ENCODE data around the gene GPR62.
A peak's percentile ranks its signal among the peaks of the same experiment; 100 is the strongest.

The GPR62 gene

DNA sequence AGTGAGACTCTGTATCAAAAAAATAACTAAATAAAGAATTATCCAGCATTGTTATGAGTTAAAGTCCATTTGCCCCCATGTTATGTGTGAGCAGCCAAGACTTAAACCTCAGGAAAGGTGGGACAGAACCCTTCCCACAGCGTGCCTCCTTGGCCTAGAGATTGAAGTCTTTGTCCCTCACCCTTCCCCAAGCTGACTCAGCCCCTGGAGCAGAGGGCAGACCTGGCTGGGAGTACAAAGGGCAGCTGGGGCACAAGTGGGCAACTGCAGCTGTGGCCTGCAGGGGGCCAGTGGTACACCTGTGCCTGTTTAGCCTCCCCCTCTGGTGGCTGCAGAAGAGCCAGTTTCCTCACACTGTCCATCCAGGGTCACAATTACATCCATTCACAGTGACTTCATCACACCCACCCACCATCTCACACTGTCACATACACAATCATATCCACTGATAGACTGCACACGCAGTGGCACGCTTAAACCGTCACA is 27.2 kb downstream of the GPR62 start:
- peak; percentile 85 for DNase-seq (ENCODE audit: low spot score)

DNA sequence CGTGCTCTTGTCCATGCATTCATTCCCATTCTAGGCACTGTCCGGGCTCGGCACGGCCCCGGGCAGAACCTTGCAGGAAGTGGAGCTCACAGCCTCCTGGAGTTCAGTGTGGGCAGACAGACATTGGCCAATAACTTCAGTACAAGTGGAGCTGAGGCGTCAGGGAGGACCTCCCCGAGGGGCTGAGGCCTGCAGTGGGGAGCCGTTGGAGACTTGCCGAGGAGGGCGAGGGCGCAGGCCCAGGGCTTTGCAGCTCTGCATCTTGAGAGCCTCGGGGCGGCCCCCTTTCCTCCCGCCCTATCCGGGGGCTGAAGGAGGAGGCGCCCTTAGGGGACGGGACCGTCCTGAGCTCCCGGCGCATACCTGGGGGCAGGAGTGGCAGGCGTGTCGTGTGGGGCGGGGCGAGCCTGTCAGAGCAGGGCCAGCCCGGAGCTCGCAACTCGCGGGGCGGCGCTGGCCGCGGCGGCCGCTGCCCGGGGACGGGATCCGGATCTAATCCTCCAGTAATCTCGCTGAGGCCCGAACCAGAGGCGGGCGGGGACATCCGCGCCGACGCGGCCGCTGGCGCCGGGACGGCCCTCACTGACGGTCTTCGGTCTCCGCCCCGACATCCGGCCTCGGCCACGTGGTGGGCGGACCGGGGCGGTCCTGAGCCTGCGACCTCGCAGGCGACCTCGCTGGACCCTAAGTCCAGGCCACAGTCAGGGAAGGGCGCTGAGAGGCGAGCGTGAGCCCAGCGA is 27.8 kb downstream of the GPR62 start, which contains the start of gene ACY1:
TSS of gene ACY1 (plus strand) at position 698 of the 740 bp plus-strand sequence. CDS start 530 bp downstream, outside the sequence.
- DNase-seq (ENCODE audit: low spot score): peak; percentile 98
- in situ Hi-C loops (cut with MboI; ENCODE audit: low pct_unique_long_range_greater_than_20kb, low sequenced_read_pairs, unreplicated experiment): no loop called here
- TF ChIP-seq, protein P1, sequence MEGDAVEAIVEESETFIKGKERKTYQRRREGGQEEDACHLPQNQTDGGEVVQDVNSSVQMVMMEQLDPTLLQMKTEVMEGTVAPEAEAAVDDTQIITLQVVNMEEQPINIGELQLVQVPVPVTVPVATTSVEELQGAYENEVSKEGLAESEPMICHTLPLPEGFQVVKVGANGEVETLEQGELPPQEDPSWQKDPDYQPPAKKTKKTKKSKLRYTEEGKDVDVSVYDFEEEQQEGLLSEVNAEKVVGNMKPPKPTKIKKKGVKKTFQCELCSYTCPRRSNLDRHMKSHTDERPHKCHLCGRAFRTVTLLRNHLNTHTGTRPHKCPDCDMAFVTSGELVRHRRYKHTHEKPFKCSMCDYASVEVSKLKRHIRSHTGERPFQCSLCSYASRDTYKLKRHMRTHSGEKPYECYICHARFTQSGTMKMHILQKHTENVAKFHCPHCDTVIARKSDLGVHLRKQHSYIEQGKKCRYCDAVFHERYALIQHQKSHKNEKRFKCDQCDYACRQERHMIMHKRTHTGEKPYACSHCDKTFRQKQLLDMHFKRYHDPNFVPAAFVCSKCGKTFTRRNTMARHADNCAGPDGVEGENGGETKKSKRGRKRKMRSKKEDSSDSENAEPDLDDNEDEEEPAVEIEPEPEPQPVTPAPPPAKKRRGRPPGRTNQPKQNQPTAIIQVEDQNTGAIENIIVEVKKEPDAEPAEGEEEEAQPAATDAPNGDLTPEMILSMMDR (IDR thresholded peaks at IDR 0.05; ENCODE audit: extremely low read depth, insufficient read depth, missing control alignments): no peak

More for the DNA sequence above, 27.2 kb downstream of the GPR62 start:
- in situ Hi-C loops (cut with MboI; ENCODE audit: low pct_unique_long_range_greater_than_20kb, low sequenced_read_pairs, unreplicated experiment): no loop called here
- TF ChIP-seq, protein P1 (IDR thresholded peaks at IDR 0.05; ENCODE audit: extremely low read depth, insufficient read depth, missing control alignments): peak; percentile 61

DNA sequence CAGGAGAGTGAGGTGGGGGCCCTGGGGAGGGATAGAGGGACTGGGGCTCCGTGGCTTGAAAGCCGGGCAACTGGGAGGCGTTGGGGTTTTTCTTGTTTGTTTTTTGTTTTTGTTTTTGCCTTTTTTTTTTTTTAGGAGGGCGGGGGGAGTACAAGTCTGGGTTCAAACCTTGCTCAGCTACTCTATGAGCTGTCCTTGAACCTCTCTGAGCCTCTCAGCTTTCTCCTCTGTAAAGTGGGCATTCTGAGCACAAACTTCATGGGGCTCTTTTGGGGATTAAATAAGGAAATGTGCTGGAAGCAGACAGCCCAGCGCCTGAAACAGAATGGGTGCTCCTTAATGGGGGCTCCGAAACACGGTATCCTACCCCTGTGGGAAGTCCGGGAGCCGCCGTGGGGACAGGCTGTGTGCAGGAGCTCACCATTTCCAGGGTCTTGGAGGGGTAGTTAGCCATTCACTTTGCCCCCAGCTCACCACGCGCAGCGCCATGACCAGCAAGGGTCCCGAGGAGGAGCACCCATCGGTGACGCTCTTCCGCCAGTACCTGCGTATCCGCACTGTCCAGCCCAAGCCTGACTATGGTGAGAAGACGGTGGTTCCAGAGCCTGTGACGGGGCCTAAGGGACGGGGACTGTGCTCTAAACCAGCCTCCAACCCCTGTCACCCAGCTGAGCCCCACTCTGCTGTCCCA is 28.5 kb downstream of the GPR62 start:
- in situ Hi-C loops (cut with MboI; ENCODE audit: low pct_unique_long_range_greater_than_20kb, low sequenced_read_pairs, unreplicated experiment): no loop called here
- DNase-seq (ENCODE audit: low spot score): peak; percentile 50
- TF ChIP-seq, protein P1 (IDR thresholded peaks at IDR 0.05; ENCODE audit: extremely low read depth, insufficient read depth, missing control alignments): no peak

DNA sequence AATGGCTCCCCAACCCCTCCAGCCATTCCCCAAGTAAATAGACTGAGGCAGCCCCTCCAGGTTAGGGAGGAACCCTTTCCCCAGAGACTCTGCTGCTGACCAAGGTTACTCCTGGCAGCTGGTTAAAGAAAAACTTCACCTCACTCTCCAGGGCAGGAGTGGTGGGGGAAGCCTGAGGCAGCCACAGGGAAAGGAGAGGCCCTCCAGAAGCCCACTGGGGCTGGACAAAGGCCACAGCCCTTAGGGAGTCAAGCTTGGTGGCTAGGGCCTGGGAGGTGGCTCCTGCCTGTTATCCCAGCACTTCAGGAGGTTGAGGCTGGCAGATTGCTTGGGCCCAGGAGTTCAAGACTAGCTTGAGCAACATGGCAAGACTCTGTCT is 29.1 kb downstream of the GPR62 start:
- in situ Hi-C loops (cut with MboI; ENCODE audit: low pct_unique_long_range_greater_than_20kb, low sequenced_read_pairs, unreplicated experiment): no loop called here
- DNase-seq (ENCODE audit: low spot score): no peak
- TF ChIP-seq, protein P1 (IDR thresholded peaks at IDR 0.05; ENCODE audit: extremely low read depth, insufficient read depth, missing control alignments): no peak

DNA sequence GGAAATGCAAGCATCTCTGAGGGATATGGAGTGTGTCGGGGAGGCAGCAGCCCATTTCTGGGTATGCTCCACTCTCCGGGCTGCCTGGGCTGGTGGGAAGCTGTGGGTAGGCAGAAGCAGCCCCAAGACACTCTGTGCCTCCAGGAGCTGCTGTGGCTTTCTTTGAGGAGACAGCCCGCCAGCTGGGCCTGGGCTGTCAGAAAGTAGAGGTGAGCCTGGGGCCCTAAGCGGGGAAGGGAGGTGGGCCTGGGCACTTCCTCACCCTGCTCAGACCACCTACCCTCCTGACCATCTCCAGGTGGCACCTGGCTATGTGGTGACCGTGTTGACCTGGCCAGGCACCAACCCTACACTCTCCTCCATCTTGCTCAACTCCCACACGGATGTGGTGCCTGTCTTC is 29.9 kb downstream of the GPR62 start:
- TF ChIP-seq, protein P1 (IDR thresholded peaks at IDR 0.05; ENCODE audit: extremely low read depth, insufficient read depth, missing control alignments): no peak
- in situ Hi-C loops (cut with MboI; ENCODE audit: low pct_unique_long_range_greater_than_20kb, low sequenced_read_pairs, unreplicated experiment): no loop called here

DNA sequence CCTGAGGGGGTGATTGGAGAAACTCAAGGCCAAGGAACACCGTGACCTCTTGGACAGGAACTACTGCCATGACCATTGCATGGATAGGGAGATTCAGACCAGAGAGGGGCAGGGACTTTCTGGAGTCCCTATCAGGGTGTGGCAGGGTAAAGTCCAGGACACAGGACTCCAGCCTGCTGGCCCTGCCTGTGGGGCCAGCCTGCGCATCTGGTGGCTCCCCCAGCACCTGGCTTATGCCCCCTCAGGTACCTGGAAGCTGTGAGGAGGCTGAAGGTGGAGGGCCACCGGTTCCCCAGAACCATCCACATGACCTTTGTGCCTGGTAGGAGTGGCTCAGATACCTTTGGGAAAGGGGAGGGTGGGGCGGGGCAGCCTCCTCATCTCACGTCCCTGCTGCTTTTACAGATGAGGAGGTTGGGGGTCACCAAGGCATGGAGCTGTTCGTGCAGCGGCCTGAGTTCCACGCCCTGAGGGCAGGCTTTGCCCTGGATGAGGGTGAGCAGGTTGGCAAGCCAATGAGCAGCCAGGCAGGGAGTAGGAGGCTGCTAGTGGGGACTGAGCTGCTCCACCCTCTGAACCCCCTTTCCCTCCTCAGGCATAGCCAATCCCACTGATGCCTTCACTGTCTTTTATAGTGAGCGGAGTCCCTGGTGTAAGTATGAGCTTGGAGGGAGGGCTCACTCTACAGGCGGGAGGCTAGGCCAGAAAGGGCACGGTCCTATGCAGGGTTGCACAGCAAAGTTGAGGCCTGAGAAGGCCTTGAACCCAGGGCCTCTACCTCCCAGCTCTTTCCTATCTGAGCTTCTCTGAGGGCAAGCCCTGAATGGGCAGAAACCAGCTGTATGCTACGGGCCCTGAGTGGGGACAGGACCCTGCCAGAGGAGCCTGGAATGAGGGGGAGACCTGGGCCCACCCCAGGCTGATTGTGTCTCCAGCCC is 31.1 kb downstream of the GPR62 start:
- TF ChIP-seq, protein P1 (IDR thresholded peaks at IDR 0.05; ENCODE audit: extremely low read depth, insufficient read depth, missing control alignments): no peak
- DNase-seq (ENCODE audit: low spot score): no peak
- in situ Hi-C loops (cut with MboI; ENCODE audit: low pct_unique_long_range_greater_than_20kb, low sequenced_read_pairs, unreplicated experiment): no loop called here

More for the DNA sequence above, 29.9 kb downstream of the GPR62 start:
- DNase-seq (ENCODE audit: low spot score): no peak
